ENCODE data around the gene PRDM5.

PRDM5 gene

GRCh38 chr4:120699354-120699753 lies 223.2 kb downstream of the PRDM5 start:
- TF ChIP-seq CTCF (IDR thresholded peaks at IDR 0.05; ENCODE audit: low read depth, low read length) = no peak

GRCh38 chr4:120694973-120695372 lies 227.6 kb downstream of the PRDM5 start:
- H3K4me3 ChIP-seq (ENCODE audit: low read depth, low read length) = no peak overlapping the region
- TF ChIP-seq CTCF (IDR thresholded peaks at IDR 0.05; ENCODE audit: low read depth, low read length) = no peak

More at GRCh38 chr4:120699354-120699753, 223.2 kb downstream of the PRDM5 start:
- H3K4me3 ChIP-seq (ENCODE audit: low read depth, low read length) = no peak overlapping the region

GRCh38 chr4:120693816-120694215 lies 228.7 kb downstream of the PRDM5 start:
- no peak for TF ChIP-seq CTCF (IDR thresholded peaks at IDR 0.05; ENCODE audit: low read depth, low read length)

GRCh38 chr4:120692964-120693363 lies 229.6 kb downstream of the PRDM5 start:
- no peak for TF ChIP-seq CTCF (IDR thresholded peaks at IDR 0.05; ENCODE audit: low read depth, low read length)
- H3K4me3 ChIP-seq (ENCODE audit: low read depth, low read length) = no peak overlapping the region

More at GRCh38 chr4:120693816-120694215, 228.7 kb downstream of the PRDM5 start:
- H3K4me3 ChIP-seq (ENCODE audit: low read depth, low read length) = no peak overlapping the region

- no peak overlapping the region for H3K4me3 ChIP-seq (ENCODE audit: low read depth, low read length)
- no peak for TF ChIP-seq CTCF (IDR thresholded peaks at IDR 0.05; ENCODE audit: low read depth, low read length)
Observed at GRCh38 chr4:120691536-120691935, 231.0 kb downstream of the PRDM5 start.

- no peak overlapping the region for H3K4me3 ChIP-seq (ENCODE audit: low read depth, low read length)
- TF ChIP-seq CTCF (IDR thresholded peaks at IDR 0.05; ENCODE audit: low read depth, low read length) = no peak
Observed at GRCh38 chr4:120691106-120691505, 231.4 kb downstream of the PRDM5 start.

- no peak for TF ChIP-seq CTCF (IDR thresholded peaks at IDR 0.05; ENCODE audit: low read depth, low read length)
- no peak overlapping the region for H3K4me3 ChIP-seq (ENCODE audit: low read depth, low read length)
Observed at GRCh38 chr4:120688791-120689190, 233.7 kb downstream of the PRDM5 start.
